Panc1 (cell line): Measurements from ENCODE around the gene CDCA3. TPM values are rescaled to one million over a fixed set of nuclear protein-coding genes. Genes with fewer than 3 reads are reported as not detected.

Experiments
- ATAC-seq: fragments of 200-7000 bp; cut with Tn5 transposase; 2 replicates; pipeline ENCODE4 v1.9.1; 2020; ENCODE audit warnings: mild to moderate bottlenecking, moderate library complexity
- BruUV-seq: library from RNA; stranded (reverse); fragments of 400-500 nt; replicated peaks from 2 replicates; lab custom pipeline; 2021; lab: Mats Ljungman, UMichigan
- CTCF ChIA-PET: fragments of 300-600 bp; sonication (Branson Sonifier 250); formaldehyde crosslinking; loops from one replicate; lab custom pipeline; 2022; ENCODE audit warnings: antibody characterized with exemption; lab: Charles Lee
- POLR2A ChIA-PET: fragments of 300-600 bp; sonication (Branson Sonifier 250); formaldehyde crosslinking; loops from one replicate; lab custom pipeline; 2022; ENCODE audit warnings: antibody characterized with exemption; lab: Charles Lee
- DNase-seq: peaks from one replicate; pipeline ENCODE4 v3.0.0-alpha.2; 2010; ENCODE audit warnings: low read depth, low spot score
- H3K27ac ChIP-seq: 2 replicates; pipeline ENCODE4 v1.5.1; 2011; ENCODE audit warnings: mild to moderate bottlenecking, low read length, inconsistent platforms
- H3K27me3 ChIP-seq: fragments of 200-500 bp; sonication (Bioruptor generic); 2 replicates; pipeline ENCODE4 v1.6.0; 2014; ENCODE audit warnings: low read length, inconsistent platforms; ENCODE audit not compliant: control insufficient read depth, insufficient read depth
- H3K36me3 ChIP-seq: fragments of 200-500 bp; sonication (Bioruptor generic); 2 replicates; pipeline ENCODE4 v1.5.1; 2014; ENCODE audit warnings: inconsistent platforms, mild to moderate bottlenecking, low read length, moderate library complexity; ENCODE audit not compliant: control insufficient read depth, insufficient read depth
- H3K4me1 ChIP-seq: 2 replicates; pipeline ENCODE4 v1.5.1; 2011; ENCODE audit warnings: inconsistent platforms, mild to moderate bottlenecking, low read length, moderate library complexity; ENCODE audit not compliant: control insufficient read depth, insufficient read depth
- H3K4me3 ChIP-seq, 2 experiments: 2 replicates each; pipeline ENCODE4 v1.5.1; 2011 to 2012; ENCODE audit warnings: low read depth in 2 of 2, low read length in 2 of 2, mild to moderate bottlenecking in 2 of 2, inconsistent platforms in 1 of 2, moderate library complexity in 1 of 2
- H3K9me3 ChIP-seq: fragments of 200-500 bp; sonication (Bioruptor generic); 2 replicates; pipeline ENCODE4 v1.5.1; 2014; ENCODE audit warnings: low read depth, mild to moderate bottlenecking, inconsistent platforms, low read length, moderate library complexity; ENCODE audit not compliant: control insufficient read depth, insufficient read depth
- POLR2AphosphoS5 ChIP-seq: IDR thresholded peaks from 2 replicates; pipeline ENCODE4 v1.6.1; 2012; ENCODE audit warnings: mild to moderate bottlenecking, low read depth, low read length, moderate library complexity
- SIN3A ChIP-seq: IDR thresholded peaks from 2 replicates; pipeline ENCODE4 v1.6.1; 2012; ENCODE audit warnings: low read depth, mild to moderate bottlenecking, low read length, moderate library complexity, borderline replicate concordance; ENCODE audit not compliant: insufficient read depth
- TCF7L2 ChIP-seq: IDR thresholded peaks from 2 replicates; pipeline ENCODE4 v1.6.1; 2011; ENCODE audit warnings: mild to moderate bottlenecking, low read depth, low read length, inconsistent platforms
- in situ Hi-C: cut with HindIII; loops from 2 replicates; pipeline ENCODE4 v1.10.0; 2016; ENCODE audit warnings: low sequenced_read_pairs, low pct_unique_long_range_greater_than_20kb
- intact Hi-C: fragments of 100-400 bp; cut with micrococcal nuclease; formaldehyde crosslinking; loops from one replicate; pipeline ENCODE4 v1.10.0; 2022; ENCODE audit not compliant: unreplicated experiment
- total RNA-seq: library from RNA; stranded (reverse); gene quantifications from one replicate; pipeline ENCODE4 v1.2.1, GENCODE V29; 2021; ENCODE audit not compliant: unreplicated experiment
- TF ChIP-seq, protein P1 (sequence below): fragments of 450-650 bp; IDR thresholded peaks from 2 replicates; pipeline ENCODE4 v1.5.1; 2017; ENCODE audit warnings: mild to moderate bottlenecking
- TF ChIP-seq, protein P2 (sequence below), 2 experiments: IDR thresholded peaks; 2 replicates each; pipeline ENCODE4 v1.6.1; 2011 to 2012; ENCODE audit warnings: low read depth in 2 of 2, control low read depth in 1 of 2, low read length in 1 of 2, mild to moderate bottlenecking in 1 of 2, moderate library complexity in 1 of 2; ENCODE audit not compliant: insufficient read depth in 1 of 2

The CDCA3 gene
- total RNA-seq, 1 experiment from 2014 or later = 59.0 TPM

DNA sequence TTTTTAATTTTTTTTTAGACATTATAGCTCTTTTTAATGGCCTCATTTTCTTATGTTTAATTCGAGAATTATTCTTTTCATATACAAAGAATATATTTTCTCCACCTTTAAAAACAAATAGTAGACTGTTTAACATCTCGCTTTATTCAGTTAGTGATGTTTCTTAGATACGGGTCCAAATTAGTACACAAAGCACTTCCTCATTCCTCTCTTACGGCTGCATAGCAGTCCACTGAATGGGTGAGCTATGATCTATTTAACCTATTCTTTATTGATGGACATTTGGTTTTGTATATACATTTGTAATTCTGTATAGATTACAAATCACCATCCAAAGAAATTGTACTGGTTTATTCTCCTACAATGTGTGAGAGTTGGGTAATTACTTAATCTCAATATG, 37.7 kb downstream of the CDCA3 start:
- TF ChIP-seq TCF7L2 (no peak), SIN3A (no peak), POLR2AphosphoS5 (no peak)
- TF ChIP-seq, protein P1, sequence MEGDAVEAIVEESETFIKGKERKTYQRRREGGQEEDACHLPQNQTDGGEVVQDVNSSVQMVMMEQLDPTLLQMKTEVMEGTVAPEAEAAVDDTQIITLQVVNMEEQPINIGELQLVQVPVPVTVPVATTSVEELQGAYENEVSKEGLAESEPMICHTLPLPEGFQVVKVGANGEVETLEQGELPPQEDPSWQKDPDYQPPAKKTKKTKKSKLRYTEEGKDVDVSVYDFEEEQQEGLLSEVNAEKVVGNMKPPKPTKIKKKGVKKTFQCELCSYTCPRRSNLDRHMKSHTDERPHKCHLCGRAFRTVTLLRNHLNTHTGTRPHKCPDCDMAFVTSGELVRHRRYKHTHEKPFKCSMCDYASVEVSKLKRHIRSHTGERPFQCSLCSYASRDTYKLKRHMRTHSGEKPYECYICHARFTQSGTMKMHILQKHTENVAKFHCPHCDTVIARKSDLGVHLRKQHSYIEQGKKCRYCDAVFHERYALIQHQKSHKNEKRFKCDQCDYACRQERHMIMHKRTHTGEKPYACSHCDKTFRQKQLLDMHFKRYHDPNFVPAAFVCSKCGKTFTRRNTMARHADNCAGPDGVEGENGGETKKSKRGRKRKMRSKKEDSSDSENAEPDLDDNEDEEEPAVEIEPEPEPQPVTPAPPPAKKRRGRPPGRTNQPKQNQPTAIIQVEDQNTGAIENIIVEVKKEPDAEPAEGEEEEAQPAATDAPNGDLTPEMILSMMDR = no peak
- TF ChIP-seq, protein P2, sequence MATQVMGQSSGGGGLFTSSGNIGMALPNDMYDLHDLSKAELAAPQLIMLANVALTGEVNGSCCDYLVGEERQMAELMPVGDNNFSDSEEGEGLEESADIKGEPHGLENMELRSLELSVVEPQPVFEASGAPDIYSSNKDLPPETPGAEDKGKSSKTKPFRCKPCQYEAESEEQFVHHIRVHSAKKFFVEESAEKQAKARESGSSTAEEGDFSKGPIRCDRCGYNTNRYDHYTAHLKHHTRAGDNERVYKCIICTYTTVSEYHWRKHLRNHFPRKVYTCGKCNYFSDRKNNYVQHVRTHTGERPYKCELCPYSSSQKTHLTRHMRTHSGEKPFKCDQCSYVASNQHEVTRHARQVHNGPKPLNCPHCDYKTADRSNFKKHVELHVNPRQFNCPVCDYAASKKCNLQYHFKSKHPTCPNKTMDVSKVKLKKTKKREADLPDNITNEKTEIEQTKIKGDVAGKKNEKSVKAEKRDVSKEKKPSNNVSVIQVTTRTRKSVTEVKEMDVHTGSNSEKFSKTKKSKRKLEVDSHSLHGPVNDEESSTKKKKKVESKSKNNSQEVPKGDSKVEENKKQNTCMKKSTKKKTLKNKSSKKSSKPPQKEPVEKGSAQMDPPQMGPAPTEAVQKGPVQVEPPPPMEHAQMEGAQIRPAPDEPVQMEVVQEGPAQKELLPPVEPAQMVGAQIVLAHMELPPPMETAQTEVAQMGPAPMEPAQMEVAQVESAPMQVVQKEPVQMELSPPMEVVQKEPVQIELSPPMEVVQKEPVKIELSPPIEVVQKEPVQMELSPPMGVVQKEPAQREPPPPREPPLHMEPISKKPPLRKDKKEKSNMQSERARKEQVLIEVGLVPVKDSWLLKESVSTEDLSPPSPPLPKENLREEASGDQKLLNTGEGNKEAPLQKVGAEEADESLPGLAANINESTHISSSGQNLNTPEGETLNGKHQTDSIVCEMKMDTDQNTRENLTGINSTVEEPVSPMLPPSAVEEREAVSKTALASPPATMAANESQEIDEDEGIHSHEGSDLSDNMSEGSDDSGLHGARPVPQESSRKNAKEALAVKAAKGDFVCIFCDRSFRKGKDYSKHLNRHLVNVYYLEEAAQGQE (IDR thresholded peaks at IDR 0.05; ENCODE audit: insufficient read depth in 1 of 2, low read depth in 2 of 2, low read length in 1 of 2) = no peak
- in situ Hi-C loops = no loop called here
- Histone ChIP-seq H3K4me1 (no peaks in the 10 kb centered on the region), H3K4me3 (no peak overlapping the region), H3K36me3 (no peaks in the 10 kb centered on the region), H3K27ac (no peak overlapping the region), H3K27me3 (no peaks in the 10 kb centered on the region), H3K9me3 (no peaks in the 10 kb centered on the region)
- no TSS peak for BruUV-seq
- DNase-seq (no peak), ATAC-seq (no peak)
- intact Hi-C loops = no loop called here
- CTCF ChIA-PET = interaction anchor here (0.5 kb wide), 1 partner anchor 72 kb away, joined by 3 read pairs; no protein-coding TSS in a partner anchor
- POLR2A ChIA-PET = interaction anchor here (0.7 kb wide), 1 partner anchor 1401 kb away, joined by 5 read pairs; no protein-coding TSS in a partner anchor

DNA sequence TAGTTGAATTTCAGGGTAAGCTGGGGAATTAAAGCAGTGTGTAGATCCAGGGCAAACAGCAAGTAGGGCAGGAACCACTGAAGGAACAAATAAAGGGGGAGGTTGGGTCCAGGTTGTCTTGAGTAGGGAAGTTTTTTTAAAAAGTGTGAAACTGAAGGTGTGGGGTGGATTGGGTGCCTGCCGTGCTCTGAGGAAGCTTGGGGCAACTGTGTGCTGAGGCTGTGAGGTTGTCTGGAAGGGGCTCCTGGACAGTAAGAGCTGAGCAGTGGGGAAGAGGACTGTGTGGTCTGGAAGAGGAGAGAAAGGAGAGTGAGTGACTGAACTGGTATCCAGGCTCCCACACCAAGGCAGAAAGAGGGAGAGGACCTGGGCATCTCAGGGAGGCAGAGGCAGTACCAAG, 40.3 kb downstream of the CDCA3 start:
- Histone ChIP-seq H3K27me3 (no peaks in the 10 kb centered on the region), H3K9me3 (no peaks in the 10 kb centered on the region), H3K36me3 (no peaks in the 10 kb centered on the region), H3K27ac (no peak overlapping the region), H3K4me1 (no peaks in the 10 kb centered on the region), H3K4me3 (no peak overlapping the region)
- ChIA-PET CTCF (no interaction called here), POLR2A (interaction anchor here (0.7 kb wide), 1 partner anchor 205 kb away, joined by 14 read pairs; no protein-coding TSS in a partner anchor)
- no TSS peak for BruUV-seq
- intact Hi-C loops (no loop called here), in situ Hi-C loops (no loop called here)
- ATAC-seq = no peak
- TF ChIP-seq SIN3A (no peak), POLR2AphosphoS5 (no peak)
- TF ChIP-seq, protein P1 = no peak
- no peak for DNase-seq
